Mucosa of rectum (tissue), 2 donors: Measurements from ENCODE around the gene HBB.

Source experiments
- H3K27ac ChIP-seq, 2 donors: one replicate each; pipeline ENCODE4 v1.7.0; 2013; ENCODE audit warnings: inconsistent platforms in 2 of 2, low read depth in 2 of 2, low read length in 2 of 2
- H3K27me3 ChIP-seq, 2 donors: one replicate each; pipeline ENCODE4 v1.7.0; 2013; ENCODE audit warnings: low read length in 2 of 2; ENCODE audit not compliant: control insufficient read depth in 2 of 2, insufficient read depth in 2 of 2
- H3K36me3 ChIP-seq, 2 donors: one replicate each; pipeline ENCODE4 v1.7.0; 2013; ENCODE audit warnings: low read length in 2 of 2; ENCODE audit not compliant: control insufficient read depth in 2 of 2, insufficient read depth in 2 of 2
- H3K4me1 ChIP-seq, 2 donors: one replicate each; pipeline ENCODE4 v1.7.0; 2013; ENCODE audit warnings: low read length in 2 of 2, mild to moderate bottlenecking in 1 of 2; ENCODE audit not compliant: control insufficient read depth in 2 of 2, insufficient read depth in 2 of 2
- H3K4me3 ChIP-seq, 2 donors: one replicate each; pipeline ENCODE4 v1.7.0; 2013; ENCODE audit warnings: low read length in 2 of 2
- H3K9ac ChIP-seq, 2 donors: one replicate each; pipeline ENCODE4 v1.7.0; 2013; ENCODE audit warnings: low read length in 2 of 2, low read depth in 1 of 2, mild to moderate bottlenecking in 1 of 2
- H3K9me3 ChIP-seq, 2 donors: one replicate each; pipeline ENCODE4 v1.7.0; 2013; ENCODE audit warnings: low read length in 2 of 2; ENCODE audit not compliant: control insufficient read depth in 2 of 2
- donor health status: healthy.
- donor health status: Normal muscosa, but diverticular disease.

Gene HBB

GRCh38 chr11:5238486-5238885 is 11.6 kb upstream of the HBB start:
- Histone ChIP-seq H3K9me3 (no peaks in the 10 kb centered on the region), H3K27me3 (no peaks in the 10 kb centered on the region), H3K36me3 (no peaks in the 10 kb centered on the region), H3K4me3 (no peak overlapping the region), H3K27ac (no peak overlapping the region), H3K9ac (no peak overlapping the region), H3K4me1 (no peaks in the 10 kb centered on the region)

DNA sequence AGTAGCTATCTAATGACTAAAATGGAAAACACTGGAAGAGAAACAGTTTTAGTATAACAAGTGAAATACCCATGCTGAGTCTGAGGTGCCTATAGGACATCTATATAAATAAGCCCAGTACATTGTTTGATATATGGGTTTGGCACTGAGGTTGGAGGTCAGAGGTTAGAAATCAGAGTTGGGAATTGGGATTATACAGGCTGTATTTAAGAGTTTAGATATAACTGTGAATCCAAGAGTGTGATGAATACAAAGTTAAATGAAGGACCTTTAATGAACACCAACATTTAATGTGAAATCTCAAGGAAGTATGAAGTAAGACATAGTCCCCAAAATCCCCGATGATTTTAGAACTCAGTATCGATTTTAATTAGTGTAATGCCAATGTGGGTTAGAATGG is 10.5 kb upstream of the HBB start:
- Histone ChIP-seq H3K9me3 (no peaks in the 10 kb centered on the region), H3K27me3 (no peaks in the 10 kb centered on the region), H3K27ac (no peak overlapping the region), H3K36me3 (no peaks in the 10 kb centered on the region), H3K9ac (no peak overlapping the region), H3K4me3 (no peak overlapping the region), H3K4me1 (no peaks in the 10 kb centered on the region)

DNA sequence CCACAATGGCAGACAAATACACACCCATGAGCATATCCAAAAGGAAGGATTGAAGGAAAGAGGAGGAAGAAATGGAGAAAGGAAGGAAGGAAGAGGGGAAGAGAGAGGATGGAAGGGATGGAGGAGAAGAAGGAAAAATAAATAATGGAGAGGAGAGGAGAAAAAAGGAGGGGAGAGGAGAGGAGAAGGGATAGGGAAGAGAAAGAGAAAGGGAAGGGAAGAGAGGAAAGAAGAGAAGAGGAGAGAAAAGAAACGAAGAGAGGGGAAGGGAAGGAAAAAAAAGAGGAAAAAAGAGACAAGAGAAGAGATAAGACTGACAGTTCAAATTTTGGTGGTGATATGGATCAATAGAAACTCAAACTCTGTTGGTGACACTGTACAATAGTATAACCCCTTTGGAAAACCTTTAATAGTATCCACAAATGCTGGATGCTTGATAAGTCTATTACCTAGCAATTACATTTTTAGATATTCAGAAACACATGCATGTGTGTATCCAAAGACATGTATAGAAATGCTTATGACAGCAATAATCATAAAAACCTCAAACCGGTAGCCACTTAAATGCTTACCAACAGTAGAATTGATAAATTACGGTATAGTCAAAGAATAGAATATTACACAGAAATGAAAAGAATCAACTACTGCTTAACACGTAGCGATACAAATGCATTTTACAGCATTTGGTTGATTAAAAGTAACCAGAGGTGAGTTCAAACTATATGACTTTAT is 8.7 kb upstream of the HBB start:
- Histone ChIP-seq H3K27me3 (no peaks in the 10 kb centered on the region), H3K9ac (no peak overlapping the region), H3K4me3 (no peak overlapping the region), H3K27ac (no peak overlapping the region), H3K4me1 (no peaks in the 10 kb centered on the region), H3K9me3 (no peaks in the 10 kb centered on the region), H3K36me3 (no peaks in the 10 kb centered on the region)

DNA sequence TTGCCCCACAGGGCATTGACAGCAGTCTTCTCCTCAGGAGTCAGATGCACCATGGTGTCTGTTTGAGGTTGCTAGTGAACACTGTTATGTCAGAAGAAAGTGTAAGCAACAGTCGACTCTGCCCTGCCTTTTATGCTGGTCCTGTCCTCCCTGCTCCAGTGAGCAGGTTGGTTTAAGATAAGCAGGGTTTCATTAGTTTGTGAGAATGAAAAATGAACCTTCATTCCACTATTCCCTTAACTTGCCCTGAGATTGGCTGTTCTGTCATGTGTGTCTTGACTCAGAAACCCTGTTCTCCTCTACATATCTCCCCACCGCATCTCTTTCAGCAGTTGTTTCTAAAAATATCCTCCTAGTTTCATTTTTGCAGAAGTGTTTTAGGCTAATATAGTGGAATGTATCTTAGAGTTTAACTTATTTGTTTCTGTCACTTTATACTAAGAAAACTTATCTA is 7.5 kb upstream of the HBB start, which contains the start of gene HBD:
Gene HBD, minus strand, starts transcription at position 103 of the 454 bp plus-strand sequence. Its CDS starts 50 bp downstream, at position 53.
- H3K4me3 ChIP-seq, result no peak within 1 kb of the TSS
- H3K36me3 ChIP-seq, result no peaks in the 10 kb centered on the region
- H3K27ac ChIP-seq, result no peak within 1 kb of the TSS
- no peaks in the 10 kb centered on the region for H3K4me1 ChIP-seq
- H3K9ac ChIP-seq, result no peak within 1 kb of the TSS
- no peaks in the 10 kb centered on the region for H3K27me3 ChIP-seq
- H3K9me3 ChIP-seq, result no peaks in the 10 kb centered on the region

DNA sequence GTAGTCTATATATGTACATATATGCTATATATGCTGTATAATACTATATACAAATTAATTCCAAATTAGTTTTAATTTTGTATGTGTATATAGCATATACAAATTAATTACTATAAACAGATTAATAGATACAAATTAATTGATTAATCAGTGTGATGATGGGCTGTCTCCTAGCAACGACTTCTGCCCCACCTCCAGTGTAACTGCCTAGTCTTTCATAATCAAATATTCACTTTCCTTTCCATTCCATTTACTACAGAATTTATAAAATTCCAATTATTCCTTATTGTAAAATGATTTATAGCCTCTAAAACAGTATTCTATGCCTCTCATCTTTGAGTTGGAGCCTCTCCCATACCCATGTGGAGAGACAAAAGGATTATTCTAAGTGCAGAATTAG is 6.4 kb upstream of the HBB start:
- no peaks in the 10 kb centered on the region for H3K27me3 ChIP-seq
- no peaks in the 10 kb centered on the region for H3K4me1 ChIP-seq
- H3K36me3 ChIP-seq, result no peaks in the 10 kb centered on the region
- H3K27ac ChIP-seq, result no peak overlapping the region
- H3K4me3 ChIP-seq, result no peak overlapping the region
- H3K9me3 ChIP-seq, result no peaks in the 10 kb centered on the region
- H3K9ac ChIP-seq, result no peak overlapping the region

DNA sequence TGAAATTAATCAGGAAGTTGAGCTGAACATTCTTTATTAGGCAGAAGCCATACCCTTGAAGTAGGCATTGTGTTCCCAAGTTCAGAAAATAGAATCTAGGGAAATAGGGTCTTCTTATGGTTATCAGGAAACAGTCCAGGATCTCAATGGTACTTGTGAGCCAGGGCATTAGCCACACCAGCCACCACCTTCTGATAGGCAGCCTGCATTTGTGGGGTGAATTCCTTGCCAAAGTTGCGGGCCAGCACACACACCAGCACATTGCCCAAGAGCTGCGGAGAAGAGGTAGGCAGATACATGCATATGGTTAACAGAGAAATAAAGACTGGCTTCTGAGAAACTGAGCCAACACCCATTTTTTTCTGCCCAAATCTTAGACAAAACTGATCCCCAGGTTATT is 6.0 kb upstream of the HBB start:
- Histone ChIP-seq H3K4me1 (no peaks in the 10 kb centered on the region), H3K27me3 (no peaks in the 10 kb centered on the region), H3K27ac (no peak overlapping the region)

GRCh38 chr11:5232176-5232575 is 5.3 kb upstream of the HBB start:
- no peaks in the 10 kb centered on the region for H3K36me3 ChIP-seq

More for the DNA sequence above, 6.0 kb upstream of the HBB start:
- no peak overlapping the region for H3K4me3 ChIP-seq
- no peak overlapping the region for H3K9ac ChIP-seq
- H3K9me3 ChIP-seq, result no peaks in the 10 kb centered on the region
- H3K36me3 ChIP-seq, result no peaks in the 10 kb centered on the region

GRCh38 chr11:5231111-5231510 is 4.2 kb upstream of the HBB start:
- Histone ChIP-seq H3K36me3 (no peaks in the 10 kb centered on the region), H3K27me3 (no peaks in the 10 kb centered on the region), H3K4me1 (no peaks in the 10 kb centered on the region), H3K4me3 (no peak overlapping the region), H3K27ac (no peak overlapping the region), H3K9me3 (no peaks in the 10 kb centered on the region), H3K9ac (no peak overlapping the region)

More at GRCh38 chr11:5232176-5232575, 5.3 kb upstream of the HBB start:
- Histone ChIP-seq H3K9ac (no peak overlapping the region), H3K4me3 (no peak overlapping the region), H3K9me3 (no peaks in the 10 kb centered on the region), H3K4me1 (no peaks in the 10 kb centered on the region), H3K27me3 (no peaks in the 10 kb centered on the region), H3K27ac (no peak overlapping the region)

GRCh38 chr11:5230266-5230665 is 3.4 kb upstream of the HBB start:
- Histone ChIP-seq H3K9ac (no peak overlapping the region), H3K36me3 (no peaks in the 10 kb centered on the region), H3K27me3 (no peaks in the 10 kb centered on the region), H3K9me3 (no peaks in the 10 kb centered on the region), H3K4me1 (no peaks in the 10 kb centered on the region), H3K27ac (no peak overlapping the region), H3K4me3 (no peak overlapping the region)

- no peak overlapping the region for H3K9ac ChIP-seq
- no peaks in the 10 kb centered on the region for H3K9me3 ChIP-seq
- H3K36me3 ChIP-seq, result no peaks in the 10 kb centered on the region
- no peak overlapping the region for H3K27ac ChIP-seq
- no peak overlapping the region for H3K4me3 ChIP-seq
- no peaks in the 10 kb centered on the region for H3K4me1 ChIP-seq
- H3K27me3 ChIP-seq, result no peaks in the 10 kb centered on the region
Measured at GRCh38 chr11:5229796-5230195, 2.9 kb upstream of the HBB start.
